Thyroid gland (tissue), 4 donors: ENCODE data around the gene NUDT14.

Experiments
- CTCF ChIP-seq, 6 experiments: fragments of 200-600 bp in 3 of 6; fragments of 450-650 bp in 3 of 6; sonication (generic) in 3 of 6; IDR thresholded peaks; one replicate each; pipeline ENCODE4 v1.5.1; 2016 to 2019; ENCODE audit warnings: antibody characterized with exemption in 6 of 6, mild to moderate bottlenecking in 2 of 6, inconsistent platforms in 1 of 6, moderate library complexity in 1 of 6
- POLR2A ChIP-seq, 2 donors: fragments of 450-650 bp; IDR thresholded peaks; one replicate each; pipeline ENCODE4 v1.6.1; 2017; ENCODE audit warnings: antibody characterized with exemption in 2 of 2, mild to moderate bottlenecking in 2 of 2, moderate library complexity in 1 of 2

GRCh38 chr14:105178868-105179140 lies 2.3 kb downstream of the NUDT14 start:
- TF ChIP-seq CTCF (IDR thresholded peaks at IDR 0.05), result no peak
- TF ChIP-seq POLR2A (IDR thresholded peaks at IDR 0.05), result no peak
